NCI-H2107 treated with DMSO at 0.1 percent for 48 hours (cell line): Measurements from ENCODE around the gene ZCCHC7.
A peak's percentile ranks its signal among the peaks of the same experiment; 100 is the strongest.
"Not testable (repeated sequence)": the region's sequence is repeated elsewhere in the genome, so short reads cannot be mapped to it uniquely, and the experiment has no call there.

Experiments used
- DNase-seq: peaks from one replicate; lab custom pipeline; 2025; ENCODE audit not compliant: unreplicated experiment; lab: John Stamatoyannopoulos, UW

ZCCHC7 gene

GRCh38 chr9:37172557-37172956, 52.2 kb downstream of the ZCCHC7 start:
- no peak for DNase-seq

DNA sequence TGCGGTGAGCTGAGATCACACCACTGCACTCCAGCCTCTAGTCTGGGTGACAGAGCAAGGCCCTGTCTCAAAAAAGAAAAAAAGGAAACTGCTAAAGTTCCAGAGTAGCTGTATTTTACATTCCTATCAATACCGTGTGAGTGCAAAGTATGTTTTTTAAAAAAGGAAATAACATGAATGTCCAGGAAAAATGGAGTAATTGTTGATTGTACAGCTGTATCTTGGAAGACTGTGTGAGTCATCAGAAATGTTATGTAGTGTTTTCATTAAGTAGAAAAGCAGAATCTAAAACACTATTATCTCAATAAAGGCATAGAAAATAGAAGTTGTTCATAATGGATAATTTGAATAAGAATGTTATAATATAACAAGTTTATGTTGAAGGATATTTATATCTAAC, 53.9 kb downstream of the ZCCHC7 start:
- no peak for DNase-seq

DNA sequence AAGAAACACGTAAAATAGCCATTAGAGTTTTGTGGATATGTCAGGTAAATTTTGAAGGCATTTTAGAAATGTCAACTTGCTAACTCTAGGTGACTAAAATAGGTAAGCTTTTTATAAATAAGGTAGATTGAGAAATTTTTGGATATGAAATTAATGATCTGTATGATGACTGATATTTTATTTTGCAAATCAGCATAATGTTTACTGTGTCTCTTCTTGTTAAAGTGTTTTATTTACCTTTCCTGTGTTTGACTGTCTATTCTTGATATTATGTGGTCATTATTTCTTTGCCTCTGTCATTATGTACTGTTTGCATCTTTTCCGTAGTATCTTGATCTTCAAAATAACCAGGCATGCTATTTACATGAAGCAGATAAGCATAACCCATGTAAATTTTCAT, 58.4 kb downstream of the ZCCHC7 start:
- no peak for DNase-seq

- no peak for DNase-seq
These were observed 59.2 kb downstream of the ZCCHC7 start for GRCh38 chr9:37179576-37179975.

- DNase-seq, result no peak
These were observed 59.8 kb downstream of the ZCCHC7 start for GRCh38 chr9:37180138-37180537.

GRCh38 chr9:37182718-37183117, 62.3 kb downstream of the ZCCHC7 start:
- DNase-seq, result no peak

DNA sequence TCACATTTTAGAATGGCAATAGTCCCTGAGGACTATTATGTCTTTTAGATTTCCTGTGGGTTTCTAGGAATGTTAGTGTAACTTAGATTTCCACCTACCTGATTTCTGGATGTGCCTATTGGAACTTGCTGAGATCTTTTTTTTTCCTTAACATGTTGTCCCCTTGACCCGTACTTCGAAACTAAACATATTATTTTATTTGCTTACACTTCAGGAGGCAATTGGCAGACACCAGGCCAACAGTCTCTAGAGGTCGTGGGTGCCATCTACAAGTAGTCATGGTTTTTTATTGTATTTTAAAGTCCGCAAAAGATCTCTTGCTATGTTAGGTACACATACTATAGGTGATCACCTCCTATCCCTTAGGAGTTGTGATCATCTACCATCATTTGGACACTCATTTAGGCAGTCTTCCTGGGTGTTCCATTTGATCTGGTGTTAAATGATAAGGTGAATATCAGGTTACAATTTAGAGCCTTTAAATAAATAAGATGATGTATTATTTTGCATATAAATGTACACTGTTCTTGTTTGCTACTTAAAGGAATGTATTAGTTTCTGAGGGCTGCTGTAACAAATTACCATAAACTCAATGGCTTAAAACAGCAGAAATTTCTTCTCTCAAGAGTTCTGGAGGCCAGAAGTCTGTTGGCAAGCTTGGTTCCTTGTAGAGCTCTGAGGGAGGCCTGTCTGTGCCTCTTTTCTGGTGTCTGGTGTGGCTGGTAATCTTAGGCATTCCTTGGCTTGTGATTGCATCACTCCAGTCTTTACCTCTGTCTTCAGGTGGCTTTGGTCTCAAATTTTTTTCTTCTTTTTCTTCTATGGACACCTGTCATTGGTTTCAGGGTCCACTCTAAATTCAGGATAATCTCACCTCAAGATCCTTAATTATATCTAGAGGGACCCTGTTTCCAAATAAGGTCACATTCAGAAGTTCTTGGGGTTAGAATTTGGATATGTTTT, 64.8 kb downstream of the ZCCHC7 start:
- DNase-seq, result no peak

DNA sequence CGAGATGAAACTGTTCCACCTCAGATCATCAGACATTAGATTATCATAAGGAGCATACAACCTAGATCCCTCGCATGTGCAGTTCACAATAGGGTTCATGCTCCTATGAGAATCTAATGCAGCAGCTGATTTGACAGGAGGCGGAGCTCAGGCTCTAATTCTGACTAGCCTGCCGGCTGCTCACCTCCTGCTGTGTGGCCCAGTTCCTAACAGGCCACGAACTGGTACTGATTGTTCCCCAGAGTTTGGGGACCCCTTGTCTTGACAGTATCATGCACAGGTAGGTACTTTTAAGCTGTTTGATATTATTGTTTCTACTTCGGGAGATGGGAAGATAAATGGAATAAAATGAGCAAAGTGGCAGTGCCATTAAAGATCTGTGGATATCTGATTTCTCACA, 66.9 kb downstream of the ZCCHC7 start:
- DNase-seq, result no peak

DNA sequence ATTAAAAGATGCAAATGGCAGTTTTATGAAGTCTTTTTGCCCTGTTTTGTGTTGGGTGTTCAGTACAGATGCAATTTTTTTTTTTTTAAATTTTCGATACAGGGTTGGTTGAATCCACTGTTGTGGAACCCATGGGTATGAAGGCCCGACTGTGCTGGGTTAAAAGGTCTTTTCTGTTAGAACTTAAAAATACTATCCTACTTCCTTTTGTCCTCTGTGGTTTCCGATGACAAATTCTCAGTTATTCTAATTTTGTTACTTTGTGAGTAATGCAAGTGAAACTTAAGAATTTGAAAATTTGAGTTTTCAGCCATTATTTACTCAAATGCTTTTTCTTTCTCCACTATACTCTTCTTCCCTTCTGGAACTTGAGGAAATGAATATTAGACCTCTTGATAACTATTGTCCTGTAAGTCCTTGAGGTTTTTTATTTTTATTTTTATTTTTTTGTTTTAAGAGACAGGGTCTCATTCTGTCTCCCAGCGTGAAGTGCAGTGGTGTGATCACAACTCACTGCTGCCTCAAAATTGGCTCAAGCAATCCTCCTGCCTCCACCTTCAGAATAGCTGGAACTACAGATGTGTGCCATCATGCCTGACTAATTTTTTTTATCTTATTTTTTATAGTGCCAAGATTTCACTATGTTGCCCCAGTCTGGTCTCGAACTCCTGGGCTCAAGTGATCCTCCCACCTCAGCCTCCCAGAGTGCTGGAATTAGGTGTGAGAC, 67.5 kb downstream of the ZCCHC7 start:
- no peak for DNase-seq

DNA sequence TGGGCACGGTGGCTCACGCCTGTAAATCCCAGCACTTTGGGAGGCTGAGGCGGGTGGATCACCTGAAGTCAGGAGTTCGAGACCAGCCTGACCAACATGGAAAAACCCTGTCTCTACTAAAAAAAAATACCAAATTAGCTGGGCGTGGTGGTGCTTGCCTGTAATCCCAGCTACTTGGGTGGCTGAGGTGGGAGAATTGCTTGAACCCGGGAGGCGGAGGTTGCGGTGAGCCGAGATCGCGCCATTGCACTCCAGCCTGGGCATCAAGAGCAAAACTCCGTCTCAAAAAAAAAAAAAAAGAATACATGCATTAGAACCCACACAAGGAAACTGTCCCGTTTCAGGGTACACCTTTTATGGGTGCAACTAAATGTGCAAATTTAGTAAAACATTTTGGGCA, 70.4 kb downstream of the ZCCHC7 start:
- DNase-seq, result not testable (repeated sequence)

GRCh38 chr9:37191403-37192089, 71.2 kb downstream of the ZCCHC7 start:
- no peak for DNase-seq

DNA sequence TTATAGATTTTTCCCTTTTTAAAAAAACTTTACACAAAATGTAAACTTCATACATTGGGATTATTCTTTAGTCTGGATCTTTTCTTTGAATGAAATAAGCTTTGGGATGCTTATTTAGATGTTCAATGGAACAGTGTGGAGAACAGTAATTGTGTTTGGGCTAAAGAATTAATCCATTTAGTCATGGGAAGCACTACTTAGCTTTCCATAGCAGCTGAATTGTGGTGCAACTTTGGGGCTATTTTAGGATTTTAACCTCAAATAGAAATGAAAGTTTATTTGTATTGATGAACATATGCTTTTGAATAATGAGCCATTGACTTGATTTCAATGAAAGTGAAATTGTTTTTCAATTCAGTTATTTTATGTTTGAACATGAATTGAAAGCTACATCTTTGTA, 72.4 kb downstream of the ZCCHC7 start:
- no peak for DNase-seq

DNA sequence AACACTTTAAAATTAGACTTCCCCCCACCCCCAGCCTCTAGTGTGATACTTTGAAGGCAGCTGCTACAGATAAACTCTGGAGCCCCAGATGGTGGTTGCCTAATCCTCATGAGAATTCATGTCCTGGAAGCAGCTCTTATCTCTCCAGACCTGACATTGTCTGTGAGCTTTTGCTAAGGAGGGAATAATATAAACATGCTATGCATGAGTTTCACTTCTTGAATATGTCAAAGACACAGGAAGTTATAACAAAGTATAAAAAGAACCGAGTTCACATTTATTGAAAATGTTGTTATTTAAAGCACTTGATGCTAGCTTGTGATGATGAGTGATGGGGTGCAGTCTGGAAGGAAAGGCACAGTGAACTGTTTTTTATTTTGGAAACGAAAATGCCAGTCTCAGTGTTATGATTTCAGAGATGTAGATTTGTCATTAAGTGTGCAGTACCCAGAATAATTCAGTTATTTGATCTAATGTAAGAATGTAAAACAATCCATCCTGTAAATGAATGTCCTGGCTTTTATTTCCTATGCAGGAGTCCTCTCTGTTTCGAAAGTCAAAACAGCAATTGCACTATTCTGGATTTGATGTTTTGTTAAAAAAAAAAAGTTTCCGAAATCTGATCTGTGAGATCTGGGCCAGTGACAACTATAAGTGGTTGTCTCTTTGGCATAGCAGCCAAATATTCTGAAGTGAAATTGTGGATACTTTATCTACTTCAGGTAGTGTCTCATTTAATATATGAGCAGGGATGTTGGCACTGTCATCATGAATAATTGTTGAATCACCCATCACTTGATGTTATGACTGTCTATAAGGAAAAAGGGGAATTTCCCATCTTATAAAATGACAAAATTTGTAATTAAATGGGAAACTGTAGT, 77.0 kb downstream of the ZCCHC7 start:
- peak; percentile 48 for DNase-seq

DNA sequence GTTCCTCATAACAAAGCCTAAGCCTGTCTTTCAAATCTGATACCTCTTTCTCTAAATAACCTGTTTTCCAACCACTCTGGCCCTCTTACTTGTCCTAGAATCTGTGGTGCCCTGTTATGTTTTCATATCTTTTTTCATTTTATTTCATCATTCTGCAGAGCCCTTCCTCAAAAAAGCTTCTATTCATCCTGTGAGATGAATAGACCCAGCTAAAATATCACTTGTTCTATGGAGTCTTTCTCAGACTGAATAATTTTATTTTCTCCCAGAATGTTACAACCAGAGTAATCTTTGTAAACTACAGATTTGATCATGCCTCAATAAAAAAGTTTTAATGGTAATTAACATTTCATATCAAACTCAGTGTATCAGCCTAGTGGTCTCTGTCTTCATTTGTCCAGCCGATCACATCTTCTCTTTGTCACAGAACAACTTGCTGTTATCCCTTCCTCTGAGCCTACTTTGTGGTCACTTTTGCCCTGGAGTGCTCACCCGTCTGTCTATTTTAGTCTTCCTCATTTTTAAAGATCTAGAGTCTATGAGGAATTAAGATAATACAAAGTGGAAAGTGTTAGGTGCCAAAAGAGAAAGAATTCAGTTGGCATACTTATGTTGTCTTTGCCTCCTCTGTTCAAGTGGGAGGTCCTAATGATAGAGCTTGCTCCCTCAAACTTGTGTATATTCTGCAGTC, 77.8 kb downstream of the ZCCHC7 start:
- no peak for DNase-seq

- DNase-seq, result no peak
These were observed 78.5 kb downstream of the ZCCHC7 start for GRCh38 chr9:37198831-37199230.

- DNase-seq, result no peak
These were observed 80.1 kb downstream of the ZCCHC7 start for GRCh38 chr9:37200433-37201005.

GRCh38 chr9:37201581-37201980, 81.2 kb downstream of the ZCCHC7 start:
- DNase-seq, result no peak

DNA sequence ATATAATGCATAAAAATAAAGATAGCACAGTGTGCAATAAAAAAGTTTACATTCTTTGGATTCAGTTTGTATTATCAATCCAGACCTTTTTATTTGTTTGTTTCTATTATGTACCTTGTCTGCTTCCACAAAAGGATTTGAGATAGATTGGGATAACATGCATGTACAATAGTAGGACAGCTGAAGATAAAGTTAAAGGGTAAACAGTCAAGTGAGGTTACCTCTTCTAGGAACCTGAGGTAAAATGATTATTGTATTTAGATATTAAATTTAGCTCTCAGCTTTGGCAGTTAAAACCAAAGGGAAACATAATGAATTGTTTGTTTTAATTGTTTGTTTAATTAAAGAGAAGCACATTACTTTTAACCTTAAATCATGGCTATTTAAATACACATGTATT, 81.7 kb downstream of the ZCCHC7 start:
- no peak for DNase-seq

DNA sequence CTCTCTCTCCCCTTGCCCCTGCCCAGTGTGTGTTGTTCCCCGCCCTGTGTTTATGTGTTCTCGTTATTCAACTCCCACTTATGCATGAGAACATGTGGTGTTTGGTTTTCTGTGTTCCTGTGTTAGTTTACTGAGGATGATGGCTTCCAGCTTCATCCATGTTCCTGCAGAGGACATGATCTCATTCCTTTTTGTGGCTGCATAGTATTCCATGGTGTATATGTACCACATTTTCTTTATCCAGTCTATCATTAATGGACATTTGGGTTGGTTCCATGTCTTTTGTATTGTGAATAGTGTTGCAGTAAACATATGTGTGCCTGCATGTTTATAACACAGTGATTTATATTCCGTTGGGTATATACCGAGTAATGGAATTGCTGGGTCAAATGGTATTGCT, 83.1 kb downstream of the ZCCHC7 start:
- DNase-seq, result not testable (repeated sequence)
